Neutrophil (primary cell): ENCODE measurements around the gene VENTX.
"Not testable (repeated sequence)": the region's sequence is repeated elsewhere in the genome, so short reads cannot be mapped to it uniquely, and the experiment has no call there.

Experiments
- H3K27ac ChIP-seq: fragments of 200-600 bp; sonication (generic); 2 replicates; pipeline ENCODE4 v1.5.1; 2016; ENCODE audit warnings: mild to moderate bottlenecking, moderate library complexity
- H3K27me3 ChIP-seq: fragments of 200-600 bp; sonication (generic); 2 replicates; pipeline ENCODE4 v1.6.0; 2016; ENCODE audit warnings: mild to moderate bottlenecking
- H3K36me3 ChIP-seq: fragments of 200-600 bp; sonication (generic); 2 replicates; pipeline ENCODE4 v1.5.1; 2017
- H3K4me1 ChIP-seq, 2 experiments: fragments of 200-600 bp in 1 of 2; sonication (generic) in 1 of 2; 1 replicate in 1 of 2; 2 replicates in 1 of 2; pipeline versions ENCODE4 v1.5.1 to v1.6.1; 2013 to 2016; ENCODE audit warnings: low read depth in 1 of 2, low read length in 1 of 2, mild to moderate bottlenecking in 1 of 2, moderate library complexity in 1 of 2; ENCODE audit not compliant: control insufficient read depth in 1 of 2, insufficient read depth in 1 of 2
- H3K4me3 ChIP-seq, 2 experiments: fragments of 200-600 bp in 1 of 2; sonication (generic) in 1 of 2; 1 replicate in 1 of 2; 2 replicates in 1 of 2; pipeline ENCODE4 v1.5.1; 2013 to 2016; ENCODE audit warnings: low read depth in 1 of 2, low read length in 1 of 2, mild to moderate bottlenecking in 1 of 2, moderate library complexity in 1 of 2
- H3K9me3 ChIP-seq: fragments of 200-600 bp; sonication (generic); 2 replicates; pipeline ENCODE4 v1.5.1; 2016
- CTCF ChIP-seq: fragments of 200-600 bp; sonication (generic); IDR thresholded peaks from 2 replicates; pipeline ENCODE4 v1.5.1; 2016; ENCODE audit warnings: antibody characterized with exemption

VENTX gene

GRCh38 chr10:133219782-133220181 lies 17.9 kb upstream of the VENTX start:
- H3K9me3 ChIP-seq, result no peaks in the 10 kb centered on the region
- peaks cover 43% of the 10 kb centered on the region for H3K27me3 ChIP-seq
- no peak for TF ChIP-seq CTCF
- no peak overlapping the region for H3K27ac ChIP-seq
- H3K4me1 ChIP-seq, result no peaks in the 10 kb centered on the region
- H3K4me3 ChIP-seq, result no peak overlapping the region
- H3K36me3 ChIP-seq, result no peaks in the 10 kb centered on the region

- Histone ChIP-seq H3K27ac (no peak overlapping the region), H3K4me3 (no peak overlapping the region), H3K9me3 (no peaks in the 10 kb centered on the region), H3K27me3 (peaks cover 58% of the 10 kb centered on the region), H3K36me3 (no peaks in the 10 kb centered on the region), H3K4me1 (no peaks in the 10 kb centered on the region)
- TF ChIP-seq CTCF, result no peak
Observed at GRCh38 chr10:133221331-133221730, 16.3 kb upstream of the VENTX start.

- not testable (repeated sequence) for H3K9me3 ChIP-seq, H3K36me3 ChIP-seq, H3K27ac ChIP-seq, H3K4me3 ChIP-seq, H3K4me1 ChIP-seq
- peaks cover 62% of the 10 kb centered on the region for H3K27me3 ChIP-seq
Observed at GRCh38 chr10:133221756-133222155, 15.9 kb upstream of the VENTX start.

GRCh38 chr10:133224076-133224475 lies 13.6 kb upstream of the VENTX start:
- no peak for TF ChIP-seq CTCF
- no peak overlapping the region for H3K4me3 ChIP-seq
- peaks cover 73% of the 10 kb centered on the region for H3K27me3 ChIP-seq
- no peaks in the 10 kb centered on the region for H3K36me3 ChIP-seq
- no peaks in the 10 kb centered on the region for H3K4me1 ChIP-seq
- no peaks in the 10 kb centered on the region for H3K9me3 ChIP-seq
- no peak overlapping the region for H3K27ac ChIP-seq

GRCh38 chr10:133224756-133225372 lies 12.8 kb upstream of the VENTX start:
- no peak overlapping the region for H3K4me3 ChIP-seq
- H3K36me3 ChIP-seq, result no peaks in the 10 kb centered on the region
- TF ChIP-seq CTCF, result no peak
- no peaks in the 10 kb centered on the region for H3K4me1 ChIP-seq
- H3K27me3 ChIP-seq, result peaks cover 73% of the 10 kb centered on the region
- no peaks in the 10 kb centered on the region for H3K9me3 ChIP-seq
- no peak overlapping the region for H3K27ac ChIP-seq

GRCh38 chr10:133225707-133226191 lies 11.9 kb upstream of the VENTX start:
- no peaks in the 10 kb centered on the region for H3K4me1 ChIP-seq
- H3K9me3 ChIP-seq, result no peaks in the 10 kb centered on the region
- H3K4me3 ChIP-seq, result no peak overlapping the region
- no peak for TF ChIP-seq CTCF
- H3K36me3 ChIP-seq, result no peaks in the 10 kb centered on the region
- H3K27ac ChIP-seq, result no peak overlapping the region
- peaks cover 78% of the 10 kb centered on the region for H3K27me3 ChIP-seq
